ENCODE data around the gene TAF15. TPM values are rescaled to one million over a fixed set of nuclear protein-coding genes. Genes with fewer than 3 reads are reported as not detected.
A peak's percentile ranks its signal among the peaks of the same experiment; 100 is the strongest.

Gene TAF15
- total and polyA plus RNA-seq, 10 of the 15 experiments (the other 5 are each of a cell fraction or from before 2014, with no cell fraction given) = 9.5 to 259 (median 40.4) TPM

DNA sequence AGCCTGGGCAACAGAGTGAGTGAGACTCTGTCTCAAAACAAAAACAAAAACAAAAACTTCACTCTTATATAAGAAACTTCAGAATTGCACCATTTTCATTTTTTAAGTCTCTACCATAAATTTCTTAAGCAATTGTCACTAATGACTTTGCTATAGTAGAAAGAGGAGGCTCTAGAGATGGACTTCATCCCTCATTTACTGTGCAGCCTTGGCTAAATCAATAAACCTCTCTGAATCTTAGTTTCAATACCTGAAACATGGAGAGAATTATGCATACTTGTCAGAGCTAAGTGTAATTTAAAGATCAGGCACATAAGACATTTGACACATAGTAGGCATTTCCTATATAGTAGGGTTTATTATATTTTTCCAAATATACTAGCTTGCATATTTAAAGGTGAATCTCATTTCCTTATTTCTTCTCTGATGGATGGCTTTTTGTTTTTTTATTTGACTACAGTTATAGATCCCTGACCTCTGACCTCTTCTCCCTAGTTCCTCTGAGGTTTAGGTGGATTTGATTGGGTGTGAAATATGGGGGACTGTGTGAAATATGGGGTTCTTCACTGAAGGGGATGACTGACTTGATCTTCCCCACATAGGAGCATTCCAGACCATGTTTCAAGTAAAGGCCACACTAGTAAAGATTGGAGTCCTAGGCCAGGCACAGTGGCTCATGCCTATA is 68.2 kb downstream of the TAF15 start:
- ChIA-PET POLR2A (interaction anchor here (0.6 to 4.0 kb wide), 5 partner anchors 9 to 204 kb away, joined by 3 to 56 read pairs (median 5); partner anchors contain the start of gene HEATR9), CTCF (interaction anchor here (1.0 to 2.5 kb wide), 9 partner anchors 11 to 99 kb away, joined by 3 to 11 read pairs (median 5); no protein-coding TSS in a partner anchor), SMC1A (ENCODE audit: uncharacterized antibody, unreplicated experiment) (interaction anchor here (0.7 to 14.1 kb wide), 10 partner anchors 16 to 271 kb away, joined by 3 to 155 read pairs (median 3); no protein-coding TSS in a partner anchor), RAD21 (ENCODE audit: unreplicated experiment) (interaction anchor here (1.0 to 7.0 kb wide), 4 partner anchors 15 to 68 kb away, joined by 3 to 125 read pairs (median 4); no protein-coding TSS in a partner anchor)
- H3K4me2 ChIP-seq (ENCODE audit: control insufficient read depth, insufficient read depth) = no peak overlapping the region
- in situ Hi-C loops (cut with MboI) = no loop called here
- FAIRE-seq (no peak), DNase-seq (ENCODE audit: low read depth, low spot score) (no peak), ATAC-seq (no peak)
- H2AFZ ChIP-seq (ENCODE audit: control insufficient read depth, low read depth, low read length) = no peak overlapping the region
- H3K27me3 ChIP-seq (replicated peaks in 1 of 2; ENCODE audit: control insufficient read depth in 2 of 2, insufficient read depth in 2 of 2, low read length in 1 of 2) = no peaks in the 10 kb centered on the region
- H3K9me3 ChIP-seq (replicated peaks; ENCODE audit: control insufficient read depth, insufficient read depth, low read length) = no peaks in the 10 kb centered on the region
- intact Hi-C loops (cut with micrococcal nuclease; ENCODE audit: unreplicated experiment) = no loop called here
- H3K4me1 ChIP-seq (ENCODE audit: control insufficient read depth, insufficient read depth, low read length) = peaks cover 28% of the 10 kb centered on the region
- no peak overlapping the region for H3K27ac ChIP-seq (ENCODE audit: control insufficient read depth, insufficient read depth)
- TF ChIP-seq ZNF217 (IDR thresholded peaks at IDR 0.05) (peak; percentile 47; the same call in 1 of the 2 replicates), FOXK2 (IDR thresholded peaks at IDR 0.05) (no peak), MTA3 (IDR thresholded peaks at IDR 0.05; ENCODE audit: borderline replicate concordance, low read length) (no peak), SMARCA5 (IDR thresholded peaks at IDR 0.05) (peak; percentile 77; the same call in 1 of the 2 replicates), NR2F1 (conservative IDR thresholded peaks at IDR 0.05) (peak; percentile 60), NR2C1 (IDR thresholded peaks at IDR 0.05) (peak; percentile 55; the same call in 1 of the 2 replicates)
- H4K20me1 ChIP-seq (ENCODE audit: control insufficient read depth, insufficient read depth) = no peaks in the 10 kb centered on the region
- no peak overlapping the region for H3K9ac ChIP-seq (ENCODE audit: control insufficient read depth, insufficient read depth, low read length)
- H3K36me3 ChIP-seq (ENCODE audit: control insufficient read depth in 2 of 2, insufficient read depth in 2 of 2, low read length in 1 of 2) = no peaks in the 10 kb centered on the region
- H3K79me2 ChIP-seq (ENCODE audit: control insufficient read depth, insufficient read depth, low read length) = no peaks in the 10 kb centered on the region
- BruUV-seq (replicated peaks) = no TSS peak
- no peak overlapping the region for H3K4me3 ChIP-seq

DNA sequence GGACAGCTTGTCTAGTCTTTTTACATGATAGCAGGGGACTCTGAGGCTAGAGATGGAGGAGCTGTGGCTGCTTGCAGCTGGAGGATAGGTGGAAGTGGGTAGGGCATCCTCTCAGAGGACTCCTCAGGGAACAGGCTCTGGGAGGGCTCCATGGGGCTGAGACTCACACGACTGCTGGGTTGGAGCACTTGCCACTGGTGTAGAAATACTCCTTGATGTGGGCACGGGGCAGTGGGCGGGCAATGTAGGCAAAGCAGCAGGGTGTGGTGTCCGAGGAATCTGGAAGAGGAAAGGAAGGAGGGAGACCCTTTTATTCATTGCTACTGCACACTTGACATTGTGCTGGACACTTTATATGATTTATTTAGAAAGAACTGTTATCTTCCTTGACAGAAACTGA is 69.1 kb downstream of the TAF15 start:
- in situ Hi-C loops (cut with MboI) (no loop called here), intact Hi-C loops (cut with micrococcal nuclease; ENCODE audit: unreplicated experiment) (no loop called here)
- Histone ChIP-seq H3K79me2 (ENCODE audit: control insufficient read depth, insufficient read depth, low read length) (no peaks in the 10 kb centered on the region), H3K27ac (ENCODE audit: control insufficient read depth, insufficient read depth) (no peak overlapping the region), H3K36me3 (ENCODE audit: control insufficient read depth in 2 of 2, insufficient read depth in 2 of 2, low read length in 1 of 2) (no peaks in the 10 kb centered on the region), H3K4me3 (no peak overlapping the region), H3K4me2 (ENCODE audit: control insufficient read depth, insufficient read depth) (no peak overlapping the region), H2AFZ (ENCODE audit: control insufficient read depth, low read depth, low read length) (no peak overlapping the region), H3K9me3 (replicated peaks; ENCODE audit: control insufficient read depth, insufficient read depth, low read length) (no peaks in the 10 kb centered on the region), H3K4me1 (ENCODE audit: control insufficient read depth, insufficient read depth, low read length) (peaks cover 28% of the 10 kb centered on the region), H4K20me1 (ENCODE audit: control insufficient read depth, insufficient read depth) (no peaks in the 10 kb centered on the region), H3K9ac (ENCODE audit: control insufficient read depth, insufficient read depth, low read length) (no peak overlapping the region), H3K27me3 (replicated peaks in 1 of 2; ENCODE audit: control insufficient read depth in 2 of 2, insufficient read depth in 2 of 2, low read length in 1 of 2) (no peaks in the 10 kb centered on the region)
- POLR2A ChIA-PET = interaction anchor here (0.8 to 4.0 kb wide), 4 partner anchors 12 to 254 kb away, joined by 3 to 56 read pairs (median 4); partner anchors contain the start of gene TAF15
- BruUV-seq (replicated peaks) = no TSS peak
- CTCF ChIA-PET = interaction anchor here (0.8 to 1.9 kb wide), 3 partner anchors 10 to 29 kb away, joined by 3 to 5 read pairs (median 4); no protein-coding TSS in a partner anchor
- no peak for ATAC-seq
- RAD21 ChIA-PET (ENCODE audit: unreplicated experiment) = interaction anchor here (1.3 to 7.0 kb wide), 3 partner anchors 14 to 29 kb away, joined by 3 to 125 read pairs (median 5); no protein-coding TSS in a partner anchor
- no peak for FAIRE-seq
- DNase-seq (ENCODE audit: low read depth, low spot score) = no peak
- 96% methylated on average over 4 of the region's 4 CpGs for WGBS (ENCODE audit: insufficient coverage, insufficient replicate concordance, low lambda C conversion rate, missing lambda C conversion rate)
- SMC1A ChIA-PET (ENCODE audit: uncharacterized antibody, unreplicated experiment) = interaction anchor here (1.3 to 14.1 kb wide), 5 partner anchors 16 to 52 kb away, joined by 3 to 155 read pairs (median 5); partner anchors contain the start of gene RDM1
- TF ChIP-seq EP300 (IDR thresholded peaks at IDR 0.05; ENCODE audit: borderline replicate concordance in 1 of 2, control insufficient read depth in 1 of 2, low read depth in 2 of 2, low read length in 2 of 2) (no peak), RCOR1 (conservative IDR thresholded peaks at IDR 0.05; ENCODE audit: low read depth, low read length) (no peak)

Data from GM12878 (cell line).